ENCODE measurements around the gene NAALADL2.

Gene NAALADL2

GRCh38 chr3:175070946-175071345 lies 211.8 kb downstream of the NAALADL2 start:
- H3K79me2 ChIP-seq (ENCODE audit: insufficient read depth, low read depth), result no peaks in the 10 kb centered on the region
- no peak overlapping the region for H3K9ac ChIP-seq
- H3K27me3 ChIP-seq (ENCODE audit: insufficient read depth, low read depth), result no peaks in the 10 kb centered on the region
- no peak overlapping the region for H3K27ac ChIP-seq
- H3K4me3 ChIP-seq (IDR thresholded peaks at IDR 0.05; ENCODE audit: insufficient read depth, low read depth, low read length), result no peak overlapping the region
- no peaks in the 10 kb centered on the region for H4K20me1 ChIP-seq (ENCODE audit: insufficient read depth)
- no peak for TF ChIP-seq CTCF (conservative IDR thresholded peaks at IDR 0.05; ENCODE audit: low read depth, low read length)
- no peaks in the 10 kb centered on the region for H3K4me1 ChIP-seq (ENCODE audit: low read depth, poor library complexity, severe bottlenecking)
- H3K36me3 ChIP-seq (ENCODE audit: insufficient read depth), result no peaks in the 10 kb centered on the region
- no peak overlapping the region for H3K4me2 ChIP-seq
- no peak overlapping the region for H2AFZ ChIP-seq (ENCODE audit: low read depth)

GRCh38 chr3:175073219-175073905 lies 214.2 kb downstream of the NAALADL2 start:
- Histone ChIP-seq H3K36me3 (ENCODE audit: insufficient read depth) (no peaks in the 10 kb centered on the region), H4K20me1 (ENCODE audit: insufficient read depth) (no peaks in the 10 kb centered on the region), H3K79me2 (ENCODE audit: insufficient read depth, low read depth) (no peaks in the 10 kb centered on the region), H3K4me3 (IDR thresholded peaks at IDR 0.05; ENCODE audit: insufficient read depth, low read depth, low read length) (no peak overlapping the region), H3K4me2 (no peak overlapping the region), H3K9ac (no peak overlapping the region), H3K27me3 (ENCODE audit: insufficient read depth, low read depth) (no peaks in the 10 kb centered on the region), H2AFZ (ENCODE audit: low read depth) (no peak overlapping the region), H3K4me1 (ENCODE audit: low read depth, poor library complexity, severe bottlenecking) (no peaks in the 10 kb centered on the region), H3K27ac (no peak overlapping the region)
- TF ChIP-seq CTCF (conservative IDR thresholded peaks at IDR 0.05; ENCODE audit: low read depth, low read length), result no peak

- Histone ChIP-seq H3K27me3 (ENCODE audit: insufficient read depth, low read depth) (no peaks in the 10 kb centered on the region), H3K4me3 (IDR thresholded peaks at IDR 0.05; ENCODE audit: insufficient read depth, low read depth, low read length) (no peak overlapping the region), H3K79me2 (ENCODE audit: insufficient read depth, low read depth) (no peaks in the 10 kb centered on the region), H3K36me3 (ENCODE audit: insufficient read depth) (no peaks in the 10 kb centered on the region), H3K9ac (no peak overlapping the region), H3K4me1 (ENCODE audit: low read depth, poor library complexity, severe bottlenecking) (no peaks in the 10 kb centered on the region), H4K20me1 (ENCODE audit: insufficient read depth) (no peaks in the 10 kb centered on the region), H3K4me2 (no peak overlapping the region), H3K27ac (no peak overlapping the region), H2AFZ (ENCODE audit: low read depth) (no peak overlapping the region)
- no peak for TF ChIP-seq CTCF (conservative IDR thresholded peaks at IDR 0.05; ENCODE audit: low read depth, low read length)
These were observed 216.1 kb downstream of the NAALADL2 start for GRCh38 chr3:175075269-175075668.

- H3K36me3 ChIP-seq (ENCODE audit: insufficient read depth), result no peaks in the 10 kb centered on the region
- no peaks in the 10 kb centered on the region for H3K27me3 ChIP-seq (ENCODE audit: insufficient read depth, low read depth)
- H3K9ac ChIP-seq, result no peak overlapping the region
- H3K79me2 ChIP-seq (ENCODE audit: insufficient read depth, low read depth), result no peaks in the 10 kb centered on the region
- no peaks in the 10 kb centered on the region for H3K4me1 ChIP-seq (ENCODE audit: low read depth, poor library complexity, severe bottlenecking)
- TF ChIP-seq CTCF (conservative IDR thresholded peaks at IDR 0.05; ENCODE audit: low read depth, low read length), result no peak
- no peak overlapping the region for H2AFZ ChIP-seq (ENCODE audit: low read depth)
- no peak overlapping the region for H3K4me3 ChIP-seq (IDR thresholded peaks at IDR 0.05; ENCODE audit: insufficient read depth, low read depth, low read length)
- H4K20me1 ChIP-seq (ENCODE audit: insufficient read depth), result no peaks in the 10 kb centered on the region
- H3K4me2 ChIP-seq, result no peak overlapping the region
- no peak overlapping the region for H3K27ac ChIP-seq
These were observed 218.1 kb downstream of the NAALADL2 start for GRCh38 chr3:175077216-175077615.
